Chondrocyte (in vitro differentiated cells): ENCODE results near the gene FERD3L. TPM values are rescaled to one million over a fixed set of nuclear protein-coding genes. Genes with fewer than 3 reads are reported as not detected.
A peak's percentile ranks its signal among the peaks of the same experiment; 100 is the strongest.

Experiments used
- DNase-seq: peaks from one replicate; pipeline ENCODE4 v3.0.0; 2021; ENCODE audit warnings: mixed read lengths, low spot score
- H3K27ac Mint-ChIP-seq: one replicate; pipeline ENCODE4 v1.8.0; 2021; ENCODE audit warnings: mild to moderate bottlenecking, moderate library complexity, mixed read lengths; ENCODE audit not compliant: unreplicated experiment
- H3K27me3 Mint-ChIP-seq: 2 replicates; pipeline ENCODE4 v1.8.0; 2021; ENCODE audit warnings: low read depth, mixed read lengths
- H3K36me3 Mint-ChIP-seq: 2 replicates; pipeline ENCODE4 v1.8.0; 2021; ENCODE audit warnings: low read depth, mixed read lengths
- H3K4me1 Mint-ChIP-seq: 2 replicates; pipeline ENCODE4 v1.8.0; 2021; ENCODE audit warnings: low read depth, mild to moderate bottlenecking, mixed read lengths
- H3K4me3 Mint-ChIP-seq: one replicate; pipeline ENCODE4 v1.8.0; 2021; ENCODE audit warnings: mild to moderate bottlenecking, moderate library complexity, mixed read lengths; ENCODE audit not compliant: unreplicated experiment
- H3K9me3 Mint-ChIP-seq: 2 replicates; pipeline ENCODE4 v1.8.0; 2021; ENCODE audit warnings: low read depth, mixed read lengths
- CTCF ChIP-seq: fragments of 200-600 bp; sonication (generic); IDR thresholded peaks from 2 replicates; pipeline ENCODE4 v1.5.0; 2021; ENCODE audit warnings: antibody characterized with exemption, mild to moderate bottlenecking, moderate library complexity
- total RNA-seq: library from RNA; stranded (reverse); gene quantifications from 3 replicates; pipeline ENCODE4 v1.2.1, GENCODE V29; 2021

Gene FERD3L
- total RNA-seq, 1 donor from 2014 or later: not detected

DNA sequence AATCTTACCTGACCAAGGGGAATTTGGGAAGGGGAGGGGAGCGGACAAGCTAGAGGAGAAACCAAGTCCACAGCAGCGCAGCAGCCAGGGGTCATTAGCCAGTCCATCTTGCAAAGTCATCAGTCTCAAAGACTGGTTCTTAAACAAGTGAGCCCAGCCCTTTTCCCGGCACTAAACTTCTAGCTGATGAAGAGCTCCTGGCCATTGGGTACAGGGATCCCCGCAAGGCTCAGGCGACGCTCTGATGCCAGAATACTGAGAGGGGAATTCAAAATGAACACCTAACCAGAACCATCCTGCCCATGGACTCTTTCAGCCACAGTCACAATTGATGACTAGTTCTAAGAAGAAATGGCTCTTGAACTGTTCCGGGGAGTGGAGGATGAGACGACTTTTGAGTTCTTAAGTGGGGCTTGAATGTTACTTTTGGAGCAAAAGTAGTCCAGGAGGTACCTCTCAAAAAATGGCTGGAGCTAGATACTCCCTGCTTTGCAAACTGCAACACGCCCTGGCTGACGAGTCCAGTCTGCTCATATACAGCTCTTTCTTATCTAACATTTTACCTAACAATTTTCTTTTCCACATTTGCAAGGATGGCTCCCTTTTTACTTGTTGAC lies 25.2 kb downstream of the FERD3L start:
- no peak for TF ChIP-seq CTCF
- Mint-ChIP-seq H3K4me1 (peaks cover 35% of the 10 kb centered on the region), H3K4me3 (no peak overlapping the region), H3K27me3 (no peaks in the 10 kb centered on the region), H3K9me3 (no peaks in the 10 kb centered on the region), H3K27ac (peak overlapping the region; percentile 47), H3K36me3 (no peaks in the 10 kb centered on the region)
- no peak for DNase-seq

DNA sequence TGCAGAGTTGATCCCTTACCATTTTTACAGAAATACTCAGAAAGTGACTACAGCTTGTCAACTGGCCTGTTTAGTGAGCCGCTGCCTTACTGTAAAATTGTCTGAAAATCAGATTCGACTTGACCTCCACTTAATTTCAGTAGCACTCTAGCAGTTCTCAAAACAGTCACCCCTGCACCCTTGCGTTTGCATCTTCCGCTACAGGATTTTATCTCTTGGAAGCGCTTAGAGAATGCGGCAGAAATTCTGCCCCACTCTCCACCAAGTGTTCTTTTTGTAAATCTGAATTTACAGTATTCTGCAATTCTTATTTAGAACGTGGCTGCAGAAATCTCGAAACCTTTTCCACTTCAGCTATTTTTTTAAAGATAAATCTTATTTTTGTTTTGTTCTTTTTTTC lies 25.8 kb downstream of the FERD3L start:
- no peak overlapping the region for H3K4me3 Mint-ChIP-seq

DNA sequence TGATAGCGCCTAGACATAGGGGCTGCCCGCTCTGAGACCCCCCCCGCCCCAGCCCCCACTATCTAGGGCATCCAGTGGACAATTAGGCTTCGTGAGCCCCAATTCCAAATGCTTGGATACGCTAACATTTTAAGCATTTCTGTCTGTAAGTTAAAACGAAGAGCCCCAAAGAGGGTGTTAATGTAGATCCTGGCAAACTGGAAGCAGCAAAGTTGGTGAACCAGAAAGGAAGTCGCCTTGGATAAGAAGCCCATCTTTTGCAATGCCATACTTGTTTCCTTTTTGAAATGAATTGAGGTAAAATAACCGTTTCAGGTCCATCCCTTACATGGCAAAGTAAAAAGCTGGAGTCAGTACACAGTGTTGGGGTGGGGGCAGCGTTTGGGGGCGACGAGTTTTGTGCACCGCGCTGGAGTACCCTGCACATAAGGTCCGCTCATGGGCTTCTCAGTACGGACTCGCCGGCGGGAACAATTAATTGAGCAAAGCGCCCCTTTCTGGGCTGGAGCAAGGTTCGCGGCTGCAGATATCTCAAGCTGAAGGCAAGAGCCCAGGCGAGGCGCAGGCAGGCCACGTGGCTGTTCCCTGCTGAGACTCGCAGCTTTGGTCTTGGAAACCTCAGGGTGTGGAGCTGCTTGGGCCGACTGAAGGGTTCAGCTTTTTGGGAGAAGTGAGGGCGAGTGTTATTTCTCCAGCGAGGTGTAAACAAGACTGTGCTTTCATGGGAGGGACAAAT lies 26.4 kb downstream of the FERD3L start:
- Mint-ChIP-seq H3K36me3 (no peaks in the 10 kb centered on the region), H3K27me3 (no peaks in the 10 kb centered on the region), H3K27ac (no peak overlapping the region), H3K9me3 (no peaks in the 10 kb centered on the region), H3K4me1 (peaks cover 46% of the 10 kb centered on the region), H3K4me3 (peak overlapping the region; percentile 77)
- TF ChIP-seq CTCF: peak; percentile 24
- no peak for DNase-seq

More for the DNA sequence above, 25.8 kb downstream of the FERD3L start:
- no peak for TF ChIP-seq CTCF
- no peak for DNase-seq
- H3K4me1 Mint-ChIP-seq: peaks cover 41% of the 10 kb centered on the region
- H3K27me3 Mint-ChIP-seq: no peaks in the 10 kb centered on the region
- no peak overlapping the region for H3K27ac Mint-ChIP-seq
- no peaks in the 10 kb centered on the region for H3K9me3 Mint-ChIP-seq
- H3K36me3 Mint-ChIP-seq: no peaks in the 10 kb centered on the region

DNA sequence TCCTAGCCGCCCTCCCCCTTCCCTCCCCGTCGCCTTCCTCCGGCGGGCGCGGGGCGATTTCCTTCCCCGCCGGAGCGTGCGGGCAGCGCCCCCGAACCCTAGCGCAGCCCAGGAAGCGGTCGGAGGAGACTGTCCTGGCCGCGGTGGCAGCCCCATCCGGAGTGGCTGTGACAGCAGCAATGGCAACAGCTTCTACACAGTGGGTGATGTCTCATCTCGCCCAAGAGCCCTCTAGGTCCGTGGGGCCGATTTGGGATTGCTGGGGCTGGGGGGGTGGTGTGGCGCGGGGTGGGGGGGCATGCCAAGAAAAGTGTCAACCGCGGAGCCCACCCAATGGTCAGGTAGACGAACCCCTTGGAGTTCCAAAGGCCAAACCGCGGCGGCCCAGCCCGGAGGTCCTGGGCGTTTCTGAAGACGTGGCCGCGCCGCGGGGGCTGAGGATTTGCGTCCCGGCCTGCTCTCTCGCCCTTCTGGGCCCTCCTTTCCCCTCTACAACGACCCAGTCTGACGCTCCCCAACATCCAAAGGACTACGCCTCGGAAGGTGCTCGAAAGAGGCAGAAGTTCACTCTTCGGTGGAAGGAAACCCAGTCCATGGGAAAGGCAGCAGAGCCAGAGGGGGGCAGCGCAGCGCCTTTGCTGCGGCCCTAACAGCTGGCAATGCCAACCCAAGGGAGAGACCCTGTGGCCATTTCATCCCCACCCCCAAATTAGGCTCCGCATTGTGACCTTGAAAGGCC lies 27.2 kb downstream of the FERD3L start:
- Mint-ChIP-seq H3K36me3 (no peaks in the 10 kb centered on the region), H3K4me3 (peak overlapping the region; percentile 77), H3K4me1 (peaks cover 54% of the 10 kb centered on the region), H3K27ac (peak overlapping the region; percentile 87), H3K27me3 (no peaks in the 10 kb centered on the region), H3K9me3 (no peaks in the 10 kb centered on the region)
- no peak for DNase-seq
- peak; percentile 72 for TF ChIP-seq CTCF
